GM12878 (cell line): ENCODE results near the gene DSTN. TPM values are rescaled to one million over a fixed set of nuclear protein-coding genes. Genes with fewer than 3 reads are reported as not detected.

Source experiments
- ATAC-seq: fragments of 200-7000 bp; cut with Tn5 transposase; 3 replicates; pipeline ENCODE4 v1.9.1; 2020; ENCODE audit warnings: mild to moderate bottlenecking, moderate library complexity
- BruUV-seq: library from RNA; stranded (reverse); fragments of 400-500 nt; replicated peaks from 2 replicates; lab custom pipeline; 2021; lab: Mats Ljungman, UMichigan
- CTCF ChIA-PET: fragments of 300-600 bp; sonication (Branson Sonifier 250); formaldehyde crosslinking; extraction: SDS; loops from one replicate; lab custom pipeline; 2021; ENCODE audit warnings: inconsistent platforms; lab: Yijun Ruan, JAX
- POLR2A ChIA-PET: fragments of 350-600 bp; formaldehyde crosslinking; extraction: SDS; loops from one replicate; lab custom pipeline; 2021; ENCODE audit warnings: inconsistent platforms; lab: Charles Lee
- RAD21 ChIA-PET: fragments of 300-600 bp; sonication (Branson Sonifier 250); formaldehyde crosslinking; loops from one replicate; lab custom pipeline; 2023; ENCODE audit warnings: antibody characterized with exemption; ENCODE audit not compliant: unreplicated experiment; lab: Charles Lee
- SMC1A ChIA-PET: fragments of 300-600 bp; sonication (Branson Sonifier 250); formaldehyde crosslinking; loops from one replicate; lab custom pipeline; 2023; ENCODE audit not compliant: unreplicated experiment, uncharacterized antibody; lab: Charles Lee
- DNase-seq: peaks from one replicate; pipeline ENCODE4 v3.0.0-alpha.2; 2011; ENCODE audit warnings: low read depth, low spot score
- FAIRE-seq: peaks from 3 replicates; lab custom pipeline; 2011; peaks lifted over from hg19 to GRCh38; lab: Jason Lieb, UNC
- H2AFZ ChIP-seq: 2 replicates; pipeline ENCODE4 v1.6.0; 2011; ENCODE audit warnings: low read depth, low read length, control low read depth; ENCODE audit not compliant: control insufficient read depth
- H3K27ac ChIP-seq: 2 replicates; pipeline ENCODE4 v1.5.1; 2011; ENCODE audit warnings: control low read depth; ENCODE audit not compliant: control insufficient read depth, insufficient read depth
- H3K27me3 ChIP-seq, 2 experiments: replicated peaks in 1 of 2; 2 replicates each; pipeline versions ENCODE4 v1.6.0 to v1.6.1; 2011; ENCODE audit warnings: low read length in 1 of 2; ENCODE audit not compliant: control insufficient read depth in 2 of 2, insufficient read depth in 2 of 2
- H3K36me3 ChIP-seq, 2 experiments: 2 replicates each; pipeline ENCODE4 v1.5.1; 2011; ENCODE audit warnings: low read length in 1 of 2; ENCODE audit not compliant: control insufficient read depth in 2 of 2, insufficient read depth in 2 of 2
- H3K4me1 ChIP-seq: 2 replicates; pipeline ENCODE4 v1.6.1; 2011; ENCODE audit warnings: mild to moderate bottlenecking, low read length, moderate library complexity, mixed read lengths; ENCODE audit not compliant: control insufficient read depth, insufficient read depth
- H3K4me2 ChIP-seq: 2 replicates; pipeline ENCODE4 v1.6.0; 2011; ENCODE audit warnings: control low read depth; ENCODE audit not compliant: control insufficient read depth, insufficient read depth
- H3K4me3 ChIP-seq: fragments of 200-600 bp; sonication (generic); 2 replicates; pipeline ENCODE4 v1.5.1; 2016
- H3K79me2 ChIP-seq: 2 replicates; pipeline ENCODE4 v1.6.0; 2011; ENCODE audit warnings: low read length; ENCODE audit not compliant: control insufficient read depth, insufficient read depth
- H3K9ac ChIP-seq: 2 replicates; pipeline ENCODE4 v1.8.0; 2011; ENCODE audit warnings: low read length, control low read depth, mixed read lengths; ENCODE audit not compliant: control insufficient read depth, insufficient read depth
- H3K9me3 ChIP-seq: replicated peaks from 3 replicates; pipeline ENCODE4 v1.5.1; 2011; ENCODE audit warnings: mild to moderate bottlenecking, low read length; ENCODE audit not compliant: control insufficient read depth, insufficient read depth
- H4K20me1 ChIP-seq: 2 replicates; pipeline ENCODE4 v1.6.0; 2011; ENCODE audit not compliant: control insufficient read depth, insufficient read depth
- BACH1 ChIP-seq: fragments of 450-650 bp; IDR thresholded peaks from 2 replicates; pipeline ENCODE4 v1.6.1; 2017; ENCODE audit warnings: mild to moderate bottlenecking, borderline replicate concordance
- MYB ChIP-seq: fragments of 150-350 bp; IDR thresholded peaks from 2 replicates; pipeline ENCODE4 v1.6.1; 2014; ENCODE audit warnings: mild to moderate bottlenecking, low read depth, low read length, borderline replicate concordance
- RCOR1 ChIP-seq: conservative IDR thresholded peaks from 2 replicates; pipeline ENCODE4 v1.6.1; 2012; ENCODE audit warnings: low read depth, low read length, improper control_type of control experiment
- RELA ChIP-seq: fragments of 450-650 bp; IDR thresholded peaks from 2 replicates; pipeline ENCODE4 v1.8.0; 2014; ENCODE audit warnings: borderline replicate concordance; ENCODE audit not compliant: partially characterized antibody
- YY1 ChIP-seq: IDR thresholded peaks from 2 replicates; pipeline ENCODE4 v1.6.1; 2011; ENCODE audit warnings: low read depth, mild to moderate bottlenecking, low read length
- WGBS: methylation state at CpG from one replicate; pipeline ENCODE4 v1.1.6; 2016; ENCODE audit warnings: low lambda C conversion rate; ENCODE audit not compliant: insufficient replicate concordance, insufficient coverage; ENCODE audit errors: missing lambda C conversion rate; 5-methylcytosine and 5-hydroxymethylcytosine counted together
- in situ Hi-C: fragments of 300-500 bp; cut with MboI; formaldehyde crosslinking; loops from 9 replicates; pipeline ENCODE4 v1.14.3; 2018; ENCODE audit warnings: mixed read lengths
- intact Hi-C: fragments of 100-400 bp; cut with micrococcal nuclease; formaldehyde crosslinking; loops from one replicate; pipeline ENCODE4 v1.14.2; 2022; ENCODE audit not compliant: unreplicated experiment
- polyA plus RNA-seq, 11 experiments: library from polyadenylated mRNA; depleted of rRNA in 4 of 11; unstranded in 6 of 11; stranded (reverse) in 5 of 11; fragments of >200 nt; fragmentation: Nextera tagmentation in 4 of 11; fragmentation: Illumina TruSeq in 1 of 11; extraction: Ambion mirVana in 4 of 11; extraction: Trizol in 1 of 11; gene quantifications; 1 replicate in 1 of 11; 2 replicates in 10 of 11; pipeline versions ENCODE4 v1.2.1 to v1.2.3, GENCODE V29; 2011 to 2016; ENCODE audit warnings: inconsistent platforms in 2 of 11, missing spikeins in 2 of 11, low read depth in 1 of 11
- total RNA-seq, 4 experiments: library from RNA; depleted of rRNA in 3 of 4; stranded (reverse); fragments of >200 nt in 3 of 4; fragmentation: Illumina TruSeq in 1 of 4; extraction: Trizol in 1 of 4; gene quantifications; 2 replicates each; pipeline versions ENCODE4 v1.2.1 to v1.2.3, GENCODE V29; 2013 to 2021
- TF ChIP-seq, protein P1 (sequence below): fragments of 150-350 bp; IDR thresholded peaks from 2 replicates; pipeline ENCODE4 v1.6.1; 2016; ENCODE audit warnings: low read depth, low read length

The DSTN gene
- total and polyA plus RNA-seq, 10 of the 15 experiments (the other 5 are each of a cell fraction or from before 2014, with no cell fraction given): 26.7 to 137 (median 40.8) TPM

DNA sequence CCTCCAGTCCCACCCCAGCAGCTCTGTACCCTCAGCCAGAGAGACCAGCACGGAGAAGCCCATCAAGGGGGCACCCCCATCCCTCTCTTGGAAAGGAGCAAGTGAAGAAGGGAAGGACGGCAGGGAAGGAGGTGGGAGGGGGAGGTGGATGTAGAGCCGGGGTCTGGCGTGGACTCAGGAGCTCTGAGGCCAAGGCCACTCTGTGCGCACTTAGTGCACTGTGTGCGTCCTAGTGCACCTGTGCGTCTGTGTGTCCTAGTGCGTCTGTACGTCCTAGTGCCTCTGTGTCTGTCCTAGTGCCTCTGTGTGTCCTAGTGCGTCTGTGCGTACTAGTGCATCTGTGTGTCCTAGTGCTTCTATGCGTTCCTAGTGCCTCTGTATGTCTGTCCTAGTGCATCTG lies 54.2 kb downstream of the DSTN start (continued):
- TF ChIP-seq, protein P1, sequence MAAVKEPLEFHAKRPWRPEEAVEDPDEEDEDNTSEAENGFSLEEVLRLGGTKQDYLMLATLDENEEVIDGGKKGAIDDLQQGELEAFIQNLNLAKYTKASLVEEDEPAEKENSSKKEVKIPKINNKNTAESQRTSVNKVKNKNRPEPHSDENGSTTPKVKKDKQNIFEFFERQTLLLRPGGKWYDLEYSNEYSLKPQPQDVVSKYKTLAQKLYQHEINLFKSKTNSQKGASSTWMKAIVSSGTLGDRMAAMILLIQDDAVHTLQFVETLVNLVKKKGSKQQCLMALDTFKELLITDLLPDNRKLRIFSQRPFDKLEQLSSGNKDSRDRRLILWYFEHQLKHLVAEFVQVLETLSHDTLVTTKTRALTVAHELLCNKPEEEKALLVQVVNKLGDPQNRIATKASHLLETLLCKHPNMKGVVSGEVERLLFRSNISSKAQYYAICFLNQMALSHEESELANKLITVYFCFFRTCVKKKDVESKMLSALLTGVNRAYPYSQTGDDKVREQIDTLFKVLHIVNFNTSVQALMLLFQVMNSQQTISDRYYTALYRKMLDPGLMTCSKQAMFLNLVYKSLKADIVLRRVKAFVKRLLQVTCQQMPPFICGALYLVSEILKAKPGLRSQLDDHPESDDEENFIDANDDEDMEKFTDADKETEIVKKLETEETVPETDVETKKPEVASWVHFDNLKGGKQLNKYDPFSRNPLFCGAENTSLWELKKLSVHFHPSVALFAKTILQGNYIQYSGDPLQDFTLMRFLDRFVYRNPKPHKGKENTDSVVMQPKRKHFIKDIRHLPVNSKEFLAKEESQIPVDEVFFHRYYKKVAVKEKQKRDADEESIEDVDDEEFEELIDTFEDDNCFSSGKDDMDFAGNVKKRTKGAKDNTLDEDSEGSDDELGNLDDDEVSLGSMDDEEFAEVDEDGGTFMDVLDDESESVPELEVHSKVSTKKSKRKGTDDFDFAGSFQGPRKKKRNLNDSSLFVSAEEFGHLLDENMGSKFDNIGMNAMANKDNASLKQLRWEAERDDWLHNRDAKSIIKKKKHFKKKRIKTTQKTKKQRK: no peak
- TF ChIP-seq RELA (no peak), RCOR1 (no peak)

DNA sequence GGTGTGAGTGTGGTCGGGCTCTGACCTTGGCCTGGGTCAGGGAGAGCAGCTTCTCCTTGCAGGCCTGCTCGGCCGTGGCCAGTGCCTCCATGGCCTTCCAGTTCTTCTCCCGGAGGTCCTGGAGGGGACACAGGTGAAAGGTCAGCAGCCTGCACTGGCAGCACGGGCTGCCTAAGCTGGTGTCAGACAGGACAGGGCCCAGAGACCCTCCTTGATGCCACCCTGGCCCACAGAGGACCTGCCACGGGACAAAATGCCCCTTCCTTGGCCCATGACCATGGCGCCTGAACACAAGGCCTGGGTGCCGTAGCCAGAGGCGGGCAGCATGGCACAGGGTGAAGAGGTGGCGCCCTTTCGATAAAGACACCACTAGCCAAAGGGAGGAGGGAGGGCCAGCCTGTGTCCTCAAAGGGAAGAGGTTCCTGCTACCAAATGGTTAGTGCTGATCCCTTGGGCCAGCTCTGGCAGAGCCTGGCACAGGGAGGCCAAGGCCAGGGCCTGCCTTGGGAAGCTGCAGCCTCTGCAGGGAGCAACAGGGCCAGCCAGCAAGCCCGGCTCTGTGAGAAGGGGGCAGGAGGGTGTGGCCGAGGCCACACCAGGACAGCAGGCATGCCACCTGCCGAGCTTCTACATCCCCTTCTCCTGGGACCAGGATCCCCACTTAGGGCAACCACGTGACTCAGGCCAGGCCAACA lies 54.8 kb downstream of the DSTN start:
- no peaks in the 10 kb centered on the region for H3K27me3 ChIP-seq
- TF ChIP-seq BACH1 (no peak), YY1 (no peak), MYB (no peak)
- TF ChIP-seq, all 136 proteins: peak for 0
- no peak for FAIRE-seq
- ChIA-PET CTCF (no interaction called here), RAD21 (no interaction called here), SMC1A (no interaction called here), POLR2A (no interaction called here)
- no peak overlapping the region for H3K9ac ChIP-seq
- H2AFZ ChIP-seq: no peak overlapping the region
- no peak overlapping the region for H3K4me2 ChIP-seq
- WGBS: 91% methylated on average over 15 of the region's 15 CpGs
- in situ Hi-C loops: no loop called here
- no peak overlapping the region for H3K4me3 ChIP-seq
- intact Hi-C loops: no loop called here
- H3K27ac ChIP-seq: no peak overlapping the region
- H3K79me2 ChIP-seq: no peaks in the 10 kb centered on the region
- H3K4me1 ChIP-seq: no peaks in the 10 kb centered on the region
- no TSS peak for BruUV-seq
- H3K36me3 ChIP-seq: peaks cover 14 to 15% of the 10 kb centered on the region in 2 experiments
- H4K20me1 ChIP-seq: no peaks in the 10 kb centered on the region
- DNase-seq: no peak
- H3K9me3 ChIP-seq: no peaks in the 10 kb centered on the region
- no peak for ATAC-seq
